ENCODE results near the gene CLEC2L.

The CLEC2L gene

GRCh38 chr7:139575338-139575680 is 51.8 kb downstream of the CLEC2L start:
- DNase-seq (ENCODE audit: low spot score) = no peak

GRCh38 chr7:139576179-139576973 is 52.9 kb downstream of the CLEC2L start:
- DNase-seq (ENCODE audit: low spot score) = no peak

DNA sequence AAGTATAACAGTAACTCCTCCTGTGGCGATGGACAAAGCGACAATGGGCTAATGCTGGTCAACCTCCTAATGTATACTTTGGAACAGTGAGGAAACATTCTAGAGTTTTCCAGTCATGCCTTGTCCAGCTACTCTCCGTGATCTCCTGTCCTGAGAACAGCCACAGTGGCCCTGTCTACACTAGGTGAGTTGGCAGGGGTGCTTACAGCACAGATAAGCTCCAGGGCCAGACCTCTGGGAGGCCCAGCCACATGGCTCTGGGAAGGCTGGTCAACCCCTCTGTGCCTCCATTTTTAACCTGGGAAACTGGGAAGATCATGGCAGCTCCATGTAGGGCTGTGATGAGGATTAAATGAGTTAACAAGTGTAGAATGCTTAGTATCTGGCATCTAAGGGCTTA is 57.0 kb downstream of the CLEC2L start:
- no peak for DNase-seq (ENCODE audit: low spot score)

DNA sequence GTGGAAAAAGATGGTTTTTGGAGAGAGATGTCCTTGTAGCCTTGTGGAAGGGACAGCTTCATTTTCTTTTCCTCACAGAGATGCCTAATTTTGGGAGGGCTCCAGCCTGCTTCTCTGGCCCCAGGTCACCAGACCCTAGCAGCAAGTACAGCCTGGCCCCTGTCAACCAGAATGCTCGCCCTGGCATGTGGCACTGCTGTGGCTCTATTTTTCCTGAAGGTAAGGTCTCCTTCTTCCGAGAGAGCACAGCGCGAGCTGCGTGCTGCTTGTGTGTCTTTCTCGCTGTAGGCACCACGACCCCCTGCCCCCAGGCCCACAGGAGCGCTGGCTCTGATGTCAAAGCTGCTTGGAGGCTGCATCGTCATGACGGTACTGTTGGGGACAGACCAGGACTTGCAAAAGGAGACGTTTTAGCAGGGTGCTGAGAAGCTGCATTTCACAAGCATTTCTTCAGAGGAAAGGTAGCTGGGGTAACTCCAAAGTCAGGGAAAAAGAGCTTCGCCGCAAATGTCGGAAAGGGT is 58.7 kb downstream of the CLEC2L start:
- DNase-seq (ENCODE audit: low spot score) = no peak

DNA sequence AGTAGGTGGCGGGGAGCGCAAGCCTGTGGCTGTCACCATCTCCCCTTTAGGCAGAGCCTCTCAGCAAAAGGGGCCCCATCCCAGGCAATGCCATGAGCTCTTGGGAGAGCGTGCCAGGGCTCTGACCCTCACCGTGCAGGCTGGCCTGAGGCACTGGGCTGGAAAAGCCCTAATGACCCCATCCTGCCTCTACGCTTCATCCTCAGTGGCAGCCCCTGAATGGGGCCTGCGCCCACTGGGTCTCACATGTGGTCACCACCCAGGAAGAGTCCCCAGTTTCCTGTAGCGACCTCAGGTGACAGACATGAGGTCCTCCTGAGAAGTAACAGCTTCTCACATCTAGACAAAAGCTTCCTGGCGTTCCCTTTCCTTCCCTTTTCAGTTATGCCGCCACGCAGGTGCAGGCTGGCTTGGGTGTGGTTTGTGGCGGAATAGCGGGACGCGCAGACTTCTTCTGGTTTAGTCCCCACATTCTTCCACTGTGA is 59.2 kb downstream of the CLEC2L start:
- DNase-seq (ENCODE audit: low spot score) = no peak

DNA sequence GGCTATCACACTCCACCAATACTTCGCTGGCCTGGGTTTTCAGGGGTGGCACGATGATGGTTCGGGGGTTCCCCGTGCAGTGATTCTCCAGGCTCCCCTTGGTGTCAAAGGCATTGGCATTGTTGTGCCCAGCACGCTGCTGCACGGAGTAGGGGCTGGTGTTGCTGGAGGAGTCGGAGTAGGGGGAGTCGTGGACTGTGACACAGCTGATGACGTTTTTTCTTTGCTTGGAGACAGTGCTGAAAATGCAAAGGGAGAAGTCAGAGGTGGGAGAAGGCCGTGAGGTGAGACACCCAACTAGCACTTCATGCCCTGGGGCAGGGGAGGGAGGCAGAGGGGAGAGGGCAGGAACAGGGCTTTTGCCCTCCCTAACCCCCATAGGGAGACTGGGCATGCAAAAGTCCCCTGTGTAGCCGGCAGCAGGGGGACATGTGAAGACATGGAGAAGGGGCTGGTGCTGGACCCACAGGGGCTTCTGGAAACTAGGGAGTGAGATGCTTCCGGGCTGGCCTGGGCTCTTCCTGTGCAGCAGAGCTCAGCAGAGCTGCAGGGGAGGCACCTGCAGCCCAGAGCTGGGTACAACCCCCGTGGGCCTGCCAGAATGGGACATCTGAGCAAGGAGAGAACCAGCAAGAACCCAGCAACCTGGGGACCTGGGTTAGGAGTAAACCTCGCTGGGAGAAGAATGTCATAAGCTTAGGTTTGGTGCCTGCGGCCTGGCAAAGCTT is 60.5 kb downstream of the CLEC2L start:
- DNase-seq (ENCODE audit: low spot score) = no peak

GRCh38 chr7:139585042-139585441 is 61.6 kb downstream of the CLEC2L start:
- no peak for DNase-seq (ENCODE audit: low spot score)

- DNase-seq (ENCODE audit: low spot score) = no peak
These were observed 62.8 kb downstream of the CLEC2L start for GRCh38 chr7:139586286-139586685.

DNA sequence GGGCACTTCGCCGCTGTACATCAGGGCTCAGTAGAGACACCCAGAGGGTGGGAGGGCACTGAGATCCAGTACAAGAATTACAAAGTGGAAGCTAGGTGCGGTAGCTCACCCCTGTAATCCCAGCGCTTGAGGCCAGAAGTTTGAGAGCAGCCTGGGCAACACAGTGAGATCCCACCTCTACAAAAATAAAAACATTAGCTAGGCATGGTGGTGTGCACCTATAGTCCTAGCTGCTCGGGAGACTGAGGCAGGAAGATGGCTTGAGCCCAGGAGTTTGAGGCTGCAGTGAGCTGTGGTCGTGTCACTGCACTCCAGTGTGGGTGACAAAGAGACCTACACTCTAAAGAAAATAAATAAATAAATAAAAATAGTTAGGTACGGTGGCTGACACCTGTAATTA is 64.0 kb downstream of the CLEC2L start:
- no peak for DNase-seq (ENCODE audit: low spot score)

DNA sequence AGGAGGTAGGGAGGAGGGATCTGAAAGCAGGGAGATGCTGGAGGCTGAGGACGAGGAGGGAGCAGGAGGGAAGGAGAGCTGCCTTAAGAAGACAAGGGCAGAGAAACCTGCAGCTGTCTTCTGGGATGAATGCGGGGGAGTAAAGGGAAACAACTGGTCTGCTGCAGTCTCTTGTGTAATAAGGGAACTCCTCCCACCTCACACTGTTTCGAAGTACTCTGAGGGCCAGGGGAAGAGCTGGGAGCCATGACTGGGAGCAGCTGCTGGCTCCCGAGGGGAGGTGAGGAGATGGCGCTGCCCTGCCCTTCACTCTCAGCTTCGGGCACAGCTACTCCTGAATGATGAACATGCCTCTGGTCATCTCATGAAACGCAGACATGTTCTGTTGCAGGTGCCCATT is 65.1 kb downstream of the CLEC2L start:
- DNase-seq (ENCODE audit: low spot score) = no peak

- peak; percentile 9 for DNase-seq (ENCODE audit: low spot score)
These were observed 66.0 kb downstream of the CLEC2L start for GRCh38 chr7:139589474-139589873.

GRCh38 chr7:139591550-139592195 is 68.2 kb downstream of the CLEC2L start:
- no peak for DNase-seq (ENCODE audit: low spot score)

GRCh38 chr7:139592801-139593461 is 69.4 kb downstream of the CLEC2L start:
- DNase-seq (ENCODE audit: low spot score) = no peak

GRCh38 chr7:139594090-139594489 is 70.6 kb downstream of the CLEC2L start:
- DNase-seq (ENCODE audit: low spot score) = no peak
